ENCODE results near the gene POU6F2. TPM values are rescaled to one million over a fixed set of nuclear protein-coding genes. Genes with fewer than 3 reads are reported as not detected.

The POU6F2 gene
- total RNA-seq, 1 experiment from 2014 or later, result 0.64 TPM

- BruUV-seq (replicated peaks), result no TSS peak
- no peak overlapping the region for H3K4me3 Mint-ChIP-seq (ENCODE audit: low read depth, unreplicated experiment)
- H3K27ac Mint-ChIP-seq (ENCODE audit: unreplicated experiment), result no peak overlapping the region
- H3K4me1 Mint-ChIP-seq (ENCODE audit: low read depth, unreplicated experiment), result no peaks in the 10 kb centered on the region
- no peak for DNase-seq
- CTCF ChIA-PET, result no interaction called here
- peaks cover 66% of the 10 kb centered on the region for H3K27me3 Mint-ChIP-seq (ENCODE audit: unreplicated experiment)
- TF ChIP-seq CTCF (IDR thresholded peaks at IDR 0.05; ENCODE audit: unreplicated experiment), result no peak
- intact Hi-C loops (cut with micrococcal nuclease; ENCODE audit: unreplicated experiment), result no loop called here
- no peaks in the 10 kb centered on the region for H3K36me3 Mint-ChIP-seq (ENCODE audit: insufficient read depth, unreplicated experiment)
- H3K9me3 Mint-ChIP-seq (ENCODE audit: low read depth, unreplicated experiment), result no peaks in the 10 kb centered on the region
Measured at GRCh38 chr7:39280337-39280736, 302.6 kb downstream of the POU6F2 start.

DNA sequence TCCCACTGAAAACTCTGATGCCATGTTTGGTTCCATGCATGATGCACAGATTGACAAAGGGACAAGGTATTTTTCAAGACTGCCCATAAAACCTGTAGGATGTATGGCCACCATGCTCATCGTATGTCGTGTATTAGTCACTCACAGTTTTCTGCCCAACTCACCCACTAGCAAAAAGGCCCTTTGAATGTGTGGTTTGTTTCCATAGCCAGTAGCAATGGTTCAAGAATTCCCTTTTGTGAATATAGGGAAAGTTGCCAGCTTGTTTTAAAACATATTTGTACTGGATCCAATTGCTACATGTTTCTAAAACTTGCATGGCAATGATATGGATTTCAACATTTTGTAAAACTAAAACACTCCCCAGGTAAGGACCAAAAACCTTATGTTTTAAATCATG, 307.5 kb downstream of the POU6F2 start:
- Mint-ChIP-seq H3K9me3 (ENCODE audit: low read depth, unreplicated experiment) (no peaks in the 10 kb centered on the region), H3K27me3 (ENCODE audit: unreplicated experiment) (peaks cover 84% of the 10 kb centered on the region), H3K27ac (ENCODE audit: unreplicated experiment) (no peak overlapping the region), H3K4me3 (ENCODE audit: low read depth, unreplicated experiment) (no peak overlapping the region), H3K36me3 (ENCODE audit: insufficient read depth, unreplicated experiment) (no peaks in the 10 kb centered on the region), H3K4me1 (ENCODE audit: low read depth, unreplicated experiment) (no peaks in the 10 kb centered on the region)
- no peak for DNase-seq
- CTCF ChIA-PET, result no interaction called here
- TF ChIP-seq CTCF (IDR thresholded peaks at IDR 0.05; ENCODE audit: unreplicated experiment), result no peak
- BruUV-seq (replicated peaks), result no TSS peak
- intact Hi-C loops (cut with micrococcal nuclease; ENCODE audit: unreplicated experiment), result loop anchor here (5.0 kb wide), 1 partner anchor 52 kb away; no protein-coding TSS in a partner anchor

- BruUV-seq (replicated peaks), result no TSS peak
- CTCF ChIA-PET, result no interaction called here
- TF ChIP-seq CTCF (IDR thresholded peaks at IDR 0.05; ENCODE audit: unreplicated experiment), result no peak
- Mint-ChIP-seq H3K4me1 (ENCODE audit: low read depth, unreplicated experiment) (no peaks in the 10 kb centered on the region), H3K9me3 (ENCODE audit: low read depth, unreplicated experiment) (no peaks in the 10 kb centered on the region), H3K27ac (ENCODE audit: unreplicated experiment) (no peak overlapping the region), H3K36me3 (ENCODE audit: insufficient read depth, unreplicated experiment) (no peaks in the 10 kb centered on the region), H3K27me3 (ENCODE audit: unreplicated experiment) (peaks cover 62% of the 10 kb centered on the region), H3K4me3 (ENCODE audit: low read depth, unreplicated experiment) (no peak overlapping the region)
- intact Hi-C loops (cut with micrococcal nuclease; ENCODE audit: unreplicated experiment), result loop anchor here (5.0 kb wide), 1 partner anchor 49 kb away; no protein-coding TSS in a partner anchor
- DNase-seq, result no peak
Measured at GRCh38 chr7:39288303-39288702, 310.6 kb downstream of the POU6F2 start.

- Mint-ChIP-seq H3K4me1 (ENCODE audit: low read depth, unreplicated experiment) (no peaks in the 10 kb centered on the region), H3K4me3 (ENCODE audit: low read depth, unreplicated experiment) (no peak overlapping the region), H3K27ac (ENCODE audit: unreplicated experiment) (no peak overlapping the region), H3K36me3 (ENCODE audit: insufficient read depth, unreplicated experiment) (no peaks in the 10 kb centered on the region), H3K9me3 (ENCODE audit: low read depth, unreplicated experiment) (no peaks in the 10 kb centered on the region), H3K27me3 (ENCODE audit: unreplicated experiment) (peaks cover 28% of the 10 kb centered on the region)
- CTCF ChIA-PET, result no interaction called here
- intact Hi-C loops (cut with micrococcal nuclease; ENCODE audit: unreplicated experiment), result no loop called here
- no TSS peak for BruUV-seq (replicated peaks)
- DNase-seq, result no peak
- no peak for TF ChIP-seq CTCF (IDR thresholded peaks at IDR 0.05; ENCODE audit: unreplicated experiment)
Measured at GRCh38 chr7:39291628-39292410, 314.1 kb downstream of the POU6F2 start.
